Kidney (tissue), 14 donors: ENCODE data around the gene TGM6. TPM values are rescaled to one million over a fixed set of nuclear protein-coding genes. Genes with fewer than 3 reads are reported as not detected.

Source experiments
- DNase-seq, 5 donors: peaks; one replicate each; pipeline ENCODE4 v3.0.0-alpha.2; 2013 to 2020
- FAIRE-seq: peaks from 2 replicates; lab custom pipeline; 2012; peaks lifted over from hg19 to GRCh38; lab: Jason Lieb, UNC
- H3K27ac ChIP-seq, 2 donors: one replicate each; pipeline ENCODE4 v1.7.0; 2013; ENCODE audit warnings: low read depth in 2 of 2, low read length in 2 of 2, inconsistent platforms in 1 of 2
- H3K27me3 ChIP-seq: one replicate; pipeline ENCODE4 v1.7.1; 2013; ENCODE audit warnings: low read length, inconsistent platforms; ENCODE audit not compliant: control insufficient read depth, insufficient read depth
- H3K36me3 ChIP-seq, 3 donors: one replicate each; pipeline versions ENCODE4 v1.7.0 to v1.7.1; 2013; ENCODE audit warnings: low read length in 3 of 3, control low read depth in 1 of 3, inconsistent platforms in 1 of 3; ENCODE audit not compliant: insufficient read depth in 3 of 3, control insufficient read depth in 2 of 3
- H3K4me1 ChIP-seq, 3 donors: one replicate each; pipeline versions ENCODE4 v1.7.0 to v1.7.1; 2013; ENCODE audit warnings: low read length in 3 of 3, inconsistent platforms in 1 of 3, low read depth in 1 of 3; ENCODE audit not compliant: control insufficient read depth in 2 of 3, insufficient read depth in 2 of 3
- H3K4me3 ChIP-seq, 3 donors: one replicate each; pipeline versions ENCODE4 v1.7.0 to v1.8.1; 2013; ENCODE audit warnings: low read length in 3 of 3, control low read depth in 1 of 3, inconsistent platforms in 1 of 3
- H3K9ac ChIP-seq, 3 donors: one replicate each; pipeline versions ENCODE4 v1.7.0 to v1.7.1; 2013; ENCODE audit warnings: low read length in 3 of 3, control low read depth in 1 of 3, inconsistent platforms in 1 of 3
- H3K9me3 ChIP-seq, 3 donors: one replicate each; pipeline versions ENCODE4 v1.7.0 to v1.7.1; 2013; ENCODE audit warnings: low read length in 3 of 3, control low read depth in 1 of 3, inconsistent platforms in 1 of 3; ENCODE audit not compliant: control insufficient read depth in 2 of 3, insufficient read depth in 1 of 3
- intact Hi-C: fragments of 100-400 bp; cut with DNase I; formaldehyde crosslinking; loops from one replicate; pipeline ENCODE4 v1.11.1; 2022
- polyA plus RNA-seq: library from polyadenylated mRNA; stranded (reverse); fragments of 350-450 nt; fragmentation: Illumina TruSeq; extraction: RNeasy Lipid Tissue Mini Kit (QIAGEN cat#74804); gene quantifications from one replicate; pipeline ENCODE4 v1.2.3, GENCODE V29; 2014; ENCODE audit warnings: low read depth, low replicate concordance; ENCODE audit not compliant: insufficient read depth
- total RNA-seq: library from RNA; stranded (reverse); fragmentation: NEBNext Ultra II Directional; extraction: Animal tissue kit (Norgen Biotek cat#: 25700); gene quantifications from one replicate; pipeline ENCODE4 v1.2.1, GENCODE V29; 2021
- TF ChIP-seq, protein P1 (sequence below): IDR thresholded peaks from 3 replicates; pipeline ENCODE4 v1.5.1; 2012; ENCODE audit warnings: mild to moderate bottlenecking, moderate library complexity, borderline replicate concordance; ENCODE audit not compliant: insufficient read depth; ENCODE audit errors: extremely low read depth
- donor health status: control.
- donor health status: control.
- donor health status: control.
- donor health status: control.
- donor health status: control.
- donor health status: DM: yes; HTN: yes; CAD: no.
- donor health status: Normal renal cell carcinoma (clear cell type).

The TGM6 gene
- total and polyA plus RNA-seq, 2 donors from 2014 or later = not detected

DNA sequence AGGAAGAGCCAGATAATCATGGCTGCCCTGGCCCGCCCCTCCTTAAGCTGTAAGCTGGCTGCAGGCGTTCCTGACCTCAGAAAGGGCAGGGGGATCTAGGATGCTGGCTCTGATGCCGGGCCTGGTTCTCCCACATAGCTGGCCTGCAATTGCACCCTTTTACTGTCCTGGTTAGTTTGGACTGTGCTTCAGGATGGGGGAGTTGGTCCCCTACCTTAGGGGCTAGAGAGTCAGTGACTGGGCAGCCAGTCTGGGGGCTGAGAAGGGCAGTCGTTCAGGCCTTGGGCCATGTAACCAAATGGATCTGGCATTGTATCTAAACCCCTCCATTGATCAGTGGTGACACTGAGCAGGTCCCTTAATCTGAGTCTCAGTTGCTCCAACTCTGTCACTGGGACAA, 44.2 kb upstream of the TGM6 start:
- no peaks in the 10 kb centered on the region for H3K4me1 ChIP-seq
- TF ChIP-seq, protein P1, sequence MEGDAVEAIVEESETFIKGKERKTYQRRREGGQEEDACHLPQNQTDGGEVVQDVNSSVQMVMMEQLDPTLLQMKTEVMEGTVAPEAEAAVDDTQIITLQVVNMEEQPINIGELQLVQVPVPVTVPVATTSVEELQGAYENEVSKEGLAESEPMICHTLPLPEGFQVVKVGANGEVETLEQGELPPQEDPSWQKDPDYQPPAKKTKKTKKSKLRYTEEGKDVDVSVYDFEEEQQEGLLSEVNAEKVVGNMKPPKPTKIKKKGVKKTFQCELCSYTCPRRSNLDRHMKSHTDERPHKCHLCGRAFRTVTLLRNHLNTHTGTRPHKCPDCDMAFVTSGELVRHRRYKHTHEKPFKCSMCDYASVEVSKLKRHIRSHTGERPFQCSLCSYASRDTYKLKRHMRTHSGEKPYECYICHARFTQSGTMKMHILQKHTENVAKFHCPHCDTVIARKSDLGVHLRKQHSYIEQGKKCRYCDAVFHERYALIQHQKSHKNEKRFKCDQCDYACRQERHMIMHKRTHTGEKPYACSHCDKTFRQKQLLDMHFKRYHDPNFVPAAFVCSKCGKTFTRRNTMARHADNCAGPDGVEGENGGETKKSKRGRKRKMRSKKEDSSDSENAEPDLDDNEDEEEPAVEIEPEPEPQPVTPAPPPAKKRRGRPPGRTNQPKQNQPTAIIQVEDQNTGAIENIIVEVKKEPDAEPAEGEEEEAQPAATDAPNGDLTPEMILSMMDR = no peak
- H3K36me3 ChIP-seq = no peaks in the 10 kb centered on the region
- H3K9ac ChIP-seq = no peak overlapping the region
- no peak for DNase-seq
- H3K4me3 ChIP-seq = no peak overlapping the region
- FAIRE-seq = no peak
- H3K27me3 ChIP-seq = no peaks in the 10 kb centered on the region
- no peaks in the 10 kb centered on the region for H3K9me3 ChIP-seq
- intact Hi-C loops = no loop called here
- H3K27ac ChIP-seq = no peak overlapping the region

GRCh38 chr20:2337142-2337541, 43.6 kb upstream of the TGM6 start:
- FAIRE-seq = no peak
- TF ChIP-seq, protein P1 = no peak

DNA sequence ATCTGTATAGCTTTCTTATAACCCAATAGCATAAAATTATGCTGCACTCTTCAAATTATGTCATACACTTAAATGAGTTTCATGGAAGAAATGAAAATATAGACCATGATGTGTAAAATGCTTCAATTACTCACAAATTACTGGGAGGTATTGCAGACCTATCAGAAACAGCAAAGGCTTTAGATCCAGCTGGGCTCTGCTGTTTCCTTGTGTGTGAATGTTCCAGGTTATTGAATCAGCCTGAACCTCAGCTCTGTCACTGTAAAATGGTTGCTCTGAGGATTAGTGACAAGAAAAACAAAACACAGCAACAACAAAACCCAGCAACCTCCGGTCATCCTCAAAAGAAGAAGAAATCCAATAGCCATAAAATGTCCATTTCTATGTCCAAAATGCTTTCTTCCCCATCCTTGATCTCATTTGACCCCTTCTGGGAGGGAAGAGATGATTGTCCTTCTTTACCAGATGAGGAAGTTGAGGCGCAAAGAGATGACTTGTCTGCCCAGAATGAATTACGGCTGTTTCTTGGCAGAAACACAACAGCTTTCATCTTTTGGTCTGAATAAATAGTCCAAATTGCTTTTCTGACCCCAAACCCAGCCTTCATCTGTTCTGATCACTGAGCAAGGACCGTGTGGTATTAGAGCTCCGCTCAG, 42.2 kb upstream of the TGM6 start:
- Histone ChIP-seq H3K4me3 (no peak overlapping the region), H3K9me3 (no peaks in the 10 kb centered on the region), H3K27me3 (no peaks in the 10 kb centered on the region), H3K27ac (no peak overlapping the region), H3K4me1 (no peaks in the 10 kb centered on the region), H3K36me3 (no peaks in the 10 kb centered on the region), H3K9ac (no peak overlapping the region)
- FAIRE-seq (no peak), DNase-seq (peak in 2 of 5 donors; percentile 51)
- intact Hi-C loops = no loop called here
- TF ChIP-seq, protein P1 = no peak

More at GRCh38 chr20:2337142-2337541, 43.6 kb upstream of the TGM6 start:
- DNase-seq = no peak
- H3K27me3 ChIP-seq = no peaks in the 10 kb centered on the region
- no peak overlapping the region for H3K27ac ChIP-seq
- no peaks in the 10 kb centered on the region for H3K36me3 ChIP-seq
- H3K9me3 ChIP-seq = no peaks in the 10 kb centered on the region
- intact Hi-C loops = no loop called here
- H3K4me1 ChIP-seq = no peaks in the 10 kb centered on the region
- H3K4me3 ChIP-seq = no peak overlapping the region
- no peak overlapping the region for H3K9ac ChIP-seq

GRCh38 chr20:2340136-2340535, 40.6 kb upstream of the TGM6 start:
- intact Hi-C loops = no loop called here
- no peak for DNase-seq

More at GRCh38 chr20:2340136-2340535, 40.6 kb upstream of the TGM6 start:
- no peak overlapping the region for H3K4me3 ChIP-seq
- TF ChIP-seq, protein P1 = no peak
- H3K4me1 ChIP-seq = no peaks in the 10 kb centered on the region
- no peaks in the 10 kb centered on the region for H3K36me3 ChIP-seq
- no peak overlapping the region for H3K9ac ChIP-seq
- no peaks in the 10 kb centered on the region for H3K9me3 ChIP-seq
- no peak for FAIRE-seq
- no peaks in the 10 kb centered on the region for H3K27me3 ChIP-seq
- no peak overlapping the region for H3K27ac ChIP-seq
